Measurements from ENCODE around the gene CBFA2T3. TPM values are rescaled to one million over a fixed set of nuclear protein-coding genes. Genes with fewer than 3 reads are reported as not detected.

The CBFA2T3 gene
- total and polyA plus RNA-seq, 2 of the 13 experiments (the other 11 are each of a cell fraction or from before 2014, with no cell fraction given) = 0.05 TPM; not detected in 1

DNA sequence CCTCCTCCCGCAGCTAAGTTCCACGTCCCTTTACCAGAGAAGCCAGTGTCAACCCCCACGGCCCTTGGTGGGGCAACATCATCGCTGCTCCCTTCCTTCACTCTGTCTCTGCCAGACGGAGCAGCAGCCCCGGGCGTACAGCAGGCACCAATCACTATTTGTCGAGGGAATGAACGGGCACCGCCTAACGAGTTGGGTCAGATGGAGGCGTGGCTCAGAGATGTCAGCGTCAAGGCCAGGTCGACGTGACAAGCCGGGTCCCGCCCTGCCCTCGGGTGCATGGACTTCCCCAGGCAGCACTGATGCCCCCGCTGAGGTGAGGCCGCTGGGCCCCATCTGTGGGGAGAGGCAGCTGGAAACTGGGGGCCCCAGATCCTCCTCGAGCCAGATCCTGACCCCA is 50.0 kb downstream of the CBFA2T3 start (continued):
- no peak for TF ChIP-seq RAD21 (CRISPR knock-in tag; IDR thresholded peaks at IDR 0.05)
- TF ChIP-seq, protein P1, sequence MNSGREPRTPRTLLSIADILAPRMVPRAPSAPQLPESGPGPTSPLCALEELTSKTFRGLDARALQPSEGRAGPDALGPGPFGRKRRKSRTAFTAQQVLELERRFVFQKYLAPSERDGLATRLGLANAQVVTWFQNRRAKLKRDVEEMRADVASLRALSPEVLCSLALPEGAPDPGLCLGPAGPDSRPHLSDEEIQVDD (CRISPR knock-in tag; IDR thresholded peaks at IDR 0.05; ENCODE audit: borderline replicate concordance) = 0 out of 2 replicates have a peak, but pooled peaks have one; percentile 61
- TF ChIP-seq, protein P2, sequence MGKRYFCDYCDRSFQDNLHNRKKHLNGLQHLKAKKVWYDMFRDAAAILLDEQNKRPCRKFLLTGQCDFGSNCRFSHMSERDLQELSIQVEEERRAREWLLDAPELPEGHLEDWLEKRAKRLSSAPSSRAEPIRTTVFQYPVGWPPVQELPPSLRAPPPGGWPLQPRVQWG (CRISPR knock-in tag; IDR thresholded peaks at IDR 0.05; ENCODE audit: borderline replicate concordance, low read depth) = no peak
- no peak for TF ChIP-seq SOX6 (IDR thresholded peaks at IDR 0.05)
- no peak for TF ChIP-seq SOX6 (CRISPR knock-in tag; IDR thresholded peaks at IDR 0.05)
- TF ChIP-seq ZNF296 (CRISPR knock-in tag; conservative IDR thresholded peaks at IDR 0.05) = no peak
- no peak for TF ChIP-seq YEATS4 (CRISPR knock-in tag; IDR thresholded peaks at IDR 0.05; ENCODE audit: borderline replicate concordance)
- no peak for TF ChIP-seq ZC3H13 (CRISPR knock-in tag; IDR thresholded peaks at IDR 0.05)
- TF ChIP-seq HES4 (CRISPR knock-in tag; IDR thresholded peaks at IDR 0.05; ENCODE audit: borderline replicate concordance) = no peak
- TF ChIP-seq TAF1 (CRISPR knock-in tag; IDR thresholded peaks at IDR 0.05) = peak; percentile 27; the same call in 1 of the 2 replicates
- TF ChIP-seq, protein P3, sequence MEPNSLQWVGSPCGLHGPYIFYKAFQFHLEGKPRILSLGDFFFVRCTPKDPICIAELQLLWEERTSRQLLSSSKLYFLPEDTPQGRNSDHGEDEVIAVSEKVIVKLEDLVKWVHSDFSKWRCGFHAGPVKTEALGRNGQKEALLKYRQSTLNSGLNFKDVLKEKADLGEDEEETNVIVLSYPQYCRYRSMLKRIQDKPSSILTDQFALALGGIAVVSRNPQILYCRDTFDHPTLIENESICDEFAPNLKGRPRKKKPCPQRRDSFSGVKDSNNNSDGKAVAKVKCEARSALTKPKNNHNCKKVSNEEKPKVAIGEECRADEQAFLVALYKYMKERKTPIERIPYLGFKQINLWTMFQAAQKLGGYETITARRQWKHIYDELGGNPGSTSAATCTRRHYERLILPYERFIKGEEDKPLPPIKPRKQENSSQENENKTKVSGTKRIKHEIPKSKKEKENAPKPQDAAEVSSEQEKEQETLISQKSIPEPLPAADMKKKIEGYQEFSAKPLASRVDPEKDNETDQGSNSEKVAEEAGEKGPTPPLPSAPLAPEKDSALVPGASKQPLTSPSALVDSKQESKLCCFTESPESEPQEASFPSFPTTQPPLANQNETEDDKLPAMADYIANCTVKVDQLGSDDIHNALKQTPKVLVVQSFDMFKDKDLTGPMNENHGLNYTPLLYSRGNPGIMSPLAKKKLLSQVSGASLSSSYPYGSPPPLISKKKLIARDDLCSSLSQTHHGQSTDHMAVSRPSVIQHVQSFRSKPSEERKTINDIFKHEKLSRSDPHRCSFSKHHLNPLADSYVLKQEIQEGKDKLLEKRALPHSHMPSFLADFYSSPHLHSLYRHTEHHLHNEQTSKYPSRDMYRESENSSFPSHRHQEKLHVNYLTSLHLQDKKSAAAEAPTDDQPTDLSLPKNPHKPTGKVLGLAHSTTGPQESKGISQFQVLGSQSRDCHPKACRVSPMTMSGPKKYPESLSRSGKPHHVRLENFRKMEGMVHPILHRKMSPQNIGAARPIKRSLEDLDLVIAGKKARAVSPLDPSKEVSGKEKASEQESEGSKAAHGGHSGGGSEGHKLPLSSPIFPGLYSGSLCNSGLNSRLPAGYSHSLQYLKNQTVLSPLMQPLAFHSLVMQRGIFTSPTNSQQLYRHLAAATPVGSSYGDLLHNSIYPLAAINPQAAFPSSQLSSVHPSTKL (CRISPR knock-in tag; IDR thresholded peaks at IDR 0.05) = peak; percentile 22; the same call in 1 of the 2 replicates
- TF ChIP-seq ZNF652 (CRISPR knock-in tag; IDR thresholded peaks at IDR 0.05; ENCODE audit: borderline replicate concordance, low read depth) = no peak
- no peak for TF ChIP-seq SETDB1 (CRISPR knock-in tag; IDR thresholded peaks at IDR 0.05; ENCODE audit: borderline replicate concordance)
- no peak for TF ChIP-seq PRPF4 (IDR thresholded peaks at IDR 0.05; ENCODE audit: low read depth, low read length, poor library complexity, severe bottlenecking)
- no peak for TF ChIP-seq HIVEP1 (CRISPR knock-in tag; IDR thresholded peaks at IDR 0.05)
- peak; percentile 33; the same call in 1 of the 2 replicates for TF ChIP-seq KDM5B (CRISPR knock-in tag; IDR thresholded peaks at IDR 0.05; ENCODE audit: borderline replicate concordance)
- TF ChIP-seq JUN (CRISPR knock-in tag; IDR thresholded peaks at IDR 0.05) = no peak
- TF ChIP-seq, protein P4, sequence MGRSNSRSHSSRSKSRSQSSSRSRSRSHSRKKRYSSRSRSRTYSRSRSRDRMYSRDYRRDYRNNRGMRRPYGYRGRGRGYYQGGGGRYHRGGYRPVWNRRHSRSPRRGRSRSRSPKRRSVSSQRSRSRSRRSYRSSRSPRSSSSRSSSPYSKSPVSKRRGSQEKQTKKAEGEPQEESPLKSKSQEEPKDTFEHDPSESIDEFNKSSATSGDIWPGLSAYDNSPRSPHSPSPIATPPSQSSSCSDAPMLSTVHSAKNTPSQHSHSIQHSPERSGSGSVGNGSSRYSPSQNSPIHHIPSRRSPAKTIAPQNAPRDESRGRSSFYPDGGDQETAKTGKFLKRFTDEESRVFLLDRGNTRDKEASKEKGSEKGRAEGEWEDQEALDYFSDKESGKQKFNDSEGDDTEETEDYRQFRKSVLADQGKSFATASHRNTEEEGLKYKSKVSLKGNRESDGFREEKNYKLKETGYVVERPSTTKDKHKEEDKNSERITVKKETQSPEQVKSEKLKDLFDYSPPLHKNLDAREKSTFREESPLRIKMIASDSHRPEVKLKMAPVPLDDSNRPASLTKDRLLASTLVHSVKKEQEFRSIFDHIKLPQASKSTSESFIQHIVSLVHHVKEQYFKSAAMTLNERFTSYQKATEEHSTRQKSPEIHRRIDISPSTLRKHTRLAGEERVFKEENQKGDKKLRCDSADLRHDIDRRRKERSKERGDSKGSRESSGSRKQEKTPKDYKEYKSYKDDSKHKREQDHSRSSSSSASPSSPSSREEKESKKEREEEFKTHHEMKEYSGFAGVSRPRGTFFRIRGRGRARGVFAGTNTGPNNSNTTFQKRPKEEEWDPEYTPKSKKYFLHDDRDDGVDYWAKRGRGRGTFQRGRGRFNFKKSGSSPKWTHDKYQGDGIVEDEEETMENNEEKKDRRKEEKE (IDR thresholded peaks at IDR 0.05) = no peak
- 0 out of 2 replicates have a peak, but pooled peaks have one; percentile 30 for TF ChIP-seq ZNF777 (CRISPR knock-in tag; IDR thresholded peaks at IDR 0.05)
- TF ChIP-seq ZNF564 (CRISPR knock-in tag; IDR thresholded peaks at IDR 0.05) = no peak
- no peak for TF ChIP-seq THAP11 (CRISPR knock-in tag; IDR thresholded peaks at IDR 0.05)
- no peak for TF ChIP-seq HDAC1 (CRISPR knock-in tag; IDR thresholded peaks at IDR 0.05)
- no peak for TF ChIP-seq REPIN1 (CRISPR knock-in tag; IDR thresholded peaks at IDR 0.05; ENCODE audit: borderline replicate concordance, low read depth)
- TF ChIP-seq ZBTB42 (CRISPR knock-in tag; IDR thresholded peaks at IDR 0.05) = no peak
- TF ChIP-seq ZSCAN12 (CRISPR knock-in tag; IDR thresholded peaks at IDR 0.05) = no peak
- TF ChIP-seq ZNF672 (CRISPR knock-in tag; IDR thresholded peaks at IDR 0.05) = no peak

Data from HepG2 (cell line).